COLO668 (cell line): ENCODE data around the gene DGKA.
A peak's percentile ranks its signal among the peaks of the same experiment; 100 is the strongest.
"Not testable (repeated sequence)": the region's sequence is repeated elsewhere in the genome, so short reads cannot be mapped to it uniquely, and the experiment has no call there.

Source experiments
- DNase-seq: peaks from one replicate; lab custom pipeline; 2025; ENCODE audit not compliant: unreplicated experiment; lab: John Stamatoyannopoulos, UW

DGKA gene

DNA sequence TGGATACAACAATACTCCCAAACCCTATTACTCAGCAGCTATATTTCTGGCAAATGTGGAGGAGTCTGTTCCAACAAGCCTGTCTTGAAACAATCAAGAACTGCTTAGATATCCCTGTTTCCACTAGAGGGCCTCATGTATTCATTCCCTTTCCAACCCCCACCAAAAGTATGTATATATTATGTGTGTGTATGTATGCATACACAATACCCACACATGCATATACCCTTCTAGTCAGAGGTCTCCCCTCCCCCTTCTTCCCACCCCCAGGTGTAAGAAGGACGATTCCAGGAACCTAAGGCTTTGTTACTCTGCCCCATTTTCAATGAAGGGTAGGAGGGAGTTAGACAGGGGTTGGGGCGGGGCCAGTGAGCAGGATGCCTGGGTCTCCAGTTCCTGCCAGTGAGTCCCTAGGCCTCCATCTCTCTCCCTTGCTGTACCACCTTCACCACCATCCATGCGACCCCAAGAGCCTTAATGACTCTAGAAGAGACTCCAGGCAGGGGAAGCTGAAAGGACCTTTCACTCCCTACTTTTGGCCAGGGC lies at the start of gene DGKA:
TSS of gene DGKA (plus strand) at position 392 of the 546 bp plus-strand sequence. CDS start 5,342 bp downstream, outside the sequence.
- peak; percentile 12 for DNase-seq

DNA sequence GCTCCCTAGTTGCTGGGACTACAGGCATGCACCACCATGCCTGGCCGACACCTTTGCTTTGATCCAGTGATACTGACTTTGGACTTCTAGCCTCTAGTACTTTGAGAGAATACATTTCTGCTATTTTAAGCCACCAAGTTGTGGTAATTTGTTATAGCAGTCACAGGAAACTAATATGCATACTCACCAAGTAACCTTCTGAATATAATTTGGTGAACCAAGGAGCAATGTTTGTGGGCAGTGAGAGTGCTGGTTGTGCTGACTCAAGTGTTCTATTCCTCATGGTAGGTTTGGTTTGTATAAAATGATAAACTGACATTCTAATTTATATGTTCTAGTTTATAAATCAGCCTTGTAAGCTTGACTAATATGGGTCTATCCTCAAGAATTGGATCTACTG lies 45.8 kb upstream of the DGKA start:
- DNase-seq = no peak

DNA sequence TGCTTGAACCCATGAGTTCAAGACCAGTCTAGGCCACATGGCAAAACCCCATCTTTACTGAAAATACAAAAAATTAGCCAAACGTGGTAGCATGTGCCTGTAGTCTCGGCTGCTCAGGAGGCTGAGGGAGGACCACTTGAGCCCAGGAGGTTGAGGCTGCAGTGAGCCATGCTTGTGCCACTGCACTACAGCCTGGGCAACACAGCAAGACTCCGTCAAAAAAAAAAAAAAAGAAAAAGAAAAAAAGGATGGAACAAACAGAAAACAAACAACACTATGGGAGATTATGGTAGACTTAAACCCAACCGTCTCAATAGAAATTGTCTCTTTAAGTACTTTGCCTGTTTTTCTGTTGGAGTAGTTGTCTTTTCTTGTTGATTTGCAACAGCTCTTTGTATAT lies 39.7 kb upstream of the DGKA start:
- no peak for DNase-seq

DNA sequence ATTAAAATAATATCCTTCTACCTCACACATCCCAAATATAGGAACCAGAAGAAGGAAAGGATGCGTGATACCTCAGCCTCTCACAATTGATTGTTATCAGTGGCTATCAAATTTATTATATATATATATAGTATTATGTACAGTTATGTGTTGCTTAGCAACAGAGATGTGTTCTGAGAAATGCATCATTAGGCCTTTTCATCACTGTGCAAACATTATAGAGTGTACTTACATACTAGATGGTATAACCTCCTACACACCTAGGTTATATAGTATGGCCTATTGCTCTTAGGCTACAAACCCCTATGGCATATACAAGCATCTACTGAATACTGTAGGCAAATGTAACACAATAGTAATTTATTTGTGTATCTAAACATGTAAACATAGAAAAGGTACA lies 37.2 kb upstream of the DGKA start:
- DNase-seq = no peak

DNA sequence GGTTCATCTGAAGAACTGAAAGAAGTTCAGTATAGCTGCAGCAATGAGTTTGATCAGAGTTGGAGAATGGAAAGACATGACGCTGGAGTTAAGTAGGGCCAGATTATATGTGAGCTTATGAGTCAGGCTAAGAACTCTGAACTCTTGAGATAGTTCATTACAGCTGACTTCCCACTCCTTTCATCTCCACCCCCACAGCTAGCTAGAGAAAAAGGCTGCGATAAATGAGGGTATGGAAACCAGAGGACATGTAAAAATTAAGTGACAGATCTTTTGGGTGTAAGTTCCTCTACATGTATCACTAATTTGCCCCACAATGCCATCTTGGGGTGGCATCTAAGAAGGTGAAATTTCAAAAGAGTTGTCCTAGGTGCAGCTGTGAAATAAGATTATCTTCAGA lies 31.9 kb upstream of the DGKA start:
- no peak for DNase-seq

DNA sequence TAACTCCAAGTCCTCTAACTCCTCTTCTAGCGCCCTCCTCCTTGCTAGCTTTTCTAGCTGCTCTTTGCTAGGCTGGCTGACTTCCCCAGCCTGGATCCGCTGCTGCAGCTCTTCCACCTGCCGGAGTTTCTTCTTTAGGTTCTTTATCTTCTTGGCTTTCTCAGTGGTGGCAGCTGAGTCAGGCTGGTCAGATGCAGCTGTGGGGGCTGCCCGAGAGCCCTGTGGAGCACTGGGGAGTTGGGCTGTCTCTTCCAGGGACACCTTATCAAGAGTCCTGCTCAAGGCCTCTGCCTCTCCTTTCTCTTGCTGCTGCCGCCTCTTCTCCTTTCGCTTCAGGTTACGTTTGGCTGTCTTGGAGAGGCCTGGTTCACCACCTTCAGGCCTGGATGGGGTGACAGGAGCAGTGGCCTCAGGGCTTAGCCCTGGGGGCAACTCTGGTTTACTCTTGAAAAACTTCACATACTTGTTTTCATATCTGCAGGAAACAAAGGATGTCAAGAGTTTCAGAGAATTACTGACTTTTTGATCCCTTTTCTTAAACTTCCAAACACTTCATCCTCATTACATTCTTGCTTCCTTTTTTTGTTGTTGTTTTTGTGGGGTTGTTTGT lies 29.0 kb upstream of the DGKA start:
- no peak for DNase-seq

DNA sequence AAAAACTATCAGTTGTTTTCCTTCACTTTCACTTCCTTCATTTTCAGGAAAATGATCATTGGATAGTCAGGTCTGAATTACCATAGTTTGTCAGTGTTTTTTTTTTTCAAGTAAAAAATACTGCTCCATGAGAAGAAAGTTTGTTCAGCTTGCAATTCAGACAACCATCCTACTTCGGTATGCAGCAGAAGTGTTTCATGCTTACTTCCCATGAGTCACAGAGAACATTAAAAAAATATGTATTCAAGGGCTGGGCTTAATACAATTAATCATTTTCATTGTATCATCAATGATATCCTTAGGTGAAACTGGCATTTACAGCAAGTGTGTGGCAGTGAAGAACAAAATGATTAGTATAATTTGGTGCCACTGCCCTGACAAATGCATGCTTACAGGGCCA lies 24.9 kb upstream of the DGKA start:
- DNase-seq = no peak

DNA sequence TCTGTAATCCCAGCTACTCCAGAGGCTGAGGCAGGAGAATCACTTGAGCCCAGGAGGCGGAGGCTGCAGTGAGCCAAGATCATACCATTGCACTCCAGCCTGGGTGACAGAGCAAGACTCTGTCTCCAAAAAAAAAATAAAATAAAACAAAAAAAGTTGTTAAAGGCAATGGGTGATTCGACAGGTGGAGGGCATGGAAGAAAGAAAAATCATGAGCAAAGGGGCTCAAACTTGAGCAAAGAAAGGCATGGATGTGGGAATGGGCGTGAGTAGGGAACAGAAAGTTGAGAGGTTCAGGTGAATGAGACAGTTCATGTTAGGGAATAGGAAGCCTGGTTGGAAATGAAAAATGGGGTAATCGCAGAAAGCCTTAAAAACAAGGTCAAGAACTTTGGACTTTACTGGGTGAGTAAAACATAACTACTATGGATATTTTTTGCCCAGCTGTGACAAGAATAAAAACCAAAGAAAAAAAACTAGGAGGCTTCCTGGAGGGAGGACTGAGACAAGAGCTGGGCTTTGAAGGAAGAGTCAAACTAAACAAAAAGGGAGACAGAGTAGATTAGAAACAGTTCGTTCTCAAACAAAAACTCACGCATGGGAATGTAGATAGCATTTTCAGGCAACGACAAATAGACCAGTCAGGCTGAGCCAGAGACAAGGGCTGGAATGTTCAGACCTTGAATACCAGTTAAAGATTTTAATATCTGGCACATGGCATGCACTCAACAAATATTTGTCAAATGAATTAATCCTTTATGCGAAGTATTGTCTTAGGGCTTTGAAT lies 22.0 kb upstream of the DGKA start:
- DNase-seq = no peak

DNA sequence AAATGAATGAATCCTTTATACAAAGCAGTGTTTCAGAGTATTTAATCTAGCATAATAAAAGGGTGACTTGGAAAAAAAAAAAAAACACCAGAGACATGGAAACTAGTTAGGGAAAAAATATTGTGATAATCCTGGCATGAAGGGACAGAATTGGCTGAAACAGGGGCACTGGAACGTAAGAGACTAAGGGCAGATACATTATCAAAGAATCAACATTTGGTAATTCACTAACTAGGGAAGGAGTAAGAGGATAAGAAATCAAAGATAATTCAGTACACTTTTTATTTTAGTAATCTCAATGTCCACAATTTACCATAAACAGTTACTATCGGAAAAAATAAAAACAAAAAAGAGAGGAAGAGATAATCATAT lies 21.5 kb upstream of the DGKA start:
- no peak for DNase-seq

DNA sequence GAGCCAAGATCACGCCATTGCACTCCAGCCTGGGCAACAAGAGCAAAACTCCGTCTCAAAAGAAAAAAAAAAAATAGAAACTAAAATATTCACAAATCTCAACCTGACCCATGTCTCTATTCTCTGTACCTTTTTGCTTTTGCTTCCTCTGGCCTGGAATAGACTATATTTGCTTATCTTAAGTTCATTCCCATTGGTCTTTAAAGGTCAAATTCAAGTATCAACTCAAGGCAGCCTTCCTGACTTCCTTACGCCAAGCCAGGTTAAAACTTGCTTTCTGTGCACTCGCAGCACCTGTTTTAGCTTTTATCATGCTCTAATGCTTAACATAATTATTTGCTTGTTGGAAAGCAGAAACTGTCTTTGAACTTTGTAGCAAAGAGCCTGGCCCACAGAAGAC lies 18.1 kb upstream of the DGKA start:
- no peak for DNase-seq

DNA sequence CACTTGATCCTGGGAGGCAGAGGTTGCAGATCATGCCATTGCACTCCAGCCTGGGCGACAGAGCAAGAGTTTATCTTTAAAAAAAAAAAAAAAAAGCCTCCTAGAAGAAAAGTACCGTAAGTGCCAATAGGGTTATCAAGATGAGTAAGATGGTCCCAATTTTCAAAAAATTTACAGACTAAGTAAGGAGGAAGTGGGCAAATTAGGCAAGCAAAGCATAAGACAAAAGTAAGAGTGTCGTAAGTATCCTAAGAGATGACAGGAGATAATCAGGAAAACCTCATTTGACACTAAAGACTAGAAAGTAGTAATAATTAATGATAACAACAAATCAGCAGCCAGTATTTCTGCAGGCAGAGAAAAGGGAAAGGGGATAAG lies 15.5 kb upstream of the DGKA start:
- DNase-seq = no peak

DNA sequence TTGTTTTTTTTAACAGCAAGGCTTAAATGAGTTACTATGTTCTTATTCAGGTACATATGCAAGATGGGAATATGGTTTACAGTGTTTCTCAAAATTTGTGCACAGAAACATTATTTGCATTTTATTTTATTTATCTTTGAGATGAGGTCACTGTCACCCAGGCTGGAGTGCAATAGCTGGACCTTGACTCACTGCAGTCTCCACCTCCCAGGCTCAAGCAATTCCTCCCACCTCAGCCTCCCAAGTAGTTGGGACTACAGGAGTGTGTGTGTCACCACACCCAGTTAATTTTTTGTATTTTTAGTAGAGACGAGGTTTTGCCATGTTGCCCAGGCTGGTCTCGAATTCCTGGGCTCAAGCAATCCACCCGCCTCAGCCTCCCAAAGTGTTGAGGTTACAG lies 11.9 kb upstream of the DGKA start:
- DNase-seq = not testable (repeated sequence)

DNA sequence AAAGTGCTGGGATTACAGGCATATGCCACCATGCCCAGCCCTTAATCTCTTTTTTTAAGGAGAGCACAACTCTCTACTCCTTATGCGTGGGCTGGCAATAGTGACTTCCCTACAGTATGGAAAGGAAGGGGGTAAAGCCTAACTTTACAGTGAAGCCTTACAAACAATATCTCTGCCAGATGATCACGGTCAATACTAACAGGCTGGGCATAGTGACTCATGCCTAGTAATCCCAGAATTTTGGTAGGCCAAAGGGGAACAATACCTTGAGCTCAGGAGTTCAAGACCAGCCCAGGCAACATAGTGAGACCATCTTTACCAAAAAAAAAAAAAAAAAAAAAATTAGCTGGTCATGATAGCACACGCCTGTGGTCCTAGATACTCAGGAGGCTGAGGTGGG lies 8.8 kb upstream of the DGKA start:
- DNase-seq = no peak

DNA sequence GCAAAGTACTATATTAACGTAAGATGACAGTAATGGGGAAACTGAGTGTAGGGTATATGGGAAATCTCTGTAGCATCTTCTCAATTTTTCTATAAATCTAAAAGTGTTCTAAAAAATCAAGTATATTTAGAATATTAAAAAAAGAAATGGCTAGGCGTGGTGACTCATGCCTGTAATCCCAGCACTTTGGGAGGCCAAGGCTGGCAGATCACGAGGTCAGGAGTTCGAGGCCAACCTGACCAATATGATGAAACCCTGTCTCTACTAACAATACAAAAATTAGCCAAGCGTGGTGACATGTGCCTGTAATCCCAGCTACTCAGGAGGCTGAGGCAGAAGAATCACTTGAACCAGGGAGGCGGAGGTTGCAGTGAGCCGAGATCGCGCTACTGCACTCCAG lies 7.3 kb upstream of the DGKA start:
- not testable (repeated sequence) for DNase-seq

DNA sequence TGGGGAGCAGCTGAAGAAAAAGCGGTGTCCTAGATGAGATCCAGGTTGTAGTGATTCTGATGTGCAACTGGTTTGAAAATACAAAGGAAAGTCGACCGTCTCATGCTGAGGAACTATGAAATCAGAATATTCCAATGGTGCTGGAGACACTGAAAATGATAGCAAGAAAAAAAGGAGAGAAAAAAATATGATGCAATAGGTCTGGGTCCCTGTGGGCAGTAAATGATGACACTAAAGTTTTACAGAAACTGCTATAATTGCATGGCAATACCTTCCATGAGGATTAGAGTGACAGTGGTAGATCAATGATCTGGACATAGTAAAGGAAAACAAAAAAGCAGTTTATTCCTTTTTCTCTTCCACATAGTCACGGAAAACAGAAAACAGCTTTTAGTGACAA lies 5.6 kb upstream of the DGKA start:
- no peak for DNase-seq

DNA sequence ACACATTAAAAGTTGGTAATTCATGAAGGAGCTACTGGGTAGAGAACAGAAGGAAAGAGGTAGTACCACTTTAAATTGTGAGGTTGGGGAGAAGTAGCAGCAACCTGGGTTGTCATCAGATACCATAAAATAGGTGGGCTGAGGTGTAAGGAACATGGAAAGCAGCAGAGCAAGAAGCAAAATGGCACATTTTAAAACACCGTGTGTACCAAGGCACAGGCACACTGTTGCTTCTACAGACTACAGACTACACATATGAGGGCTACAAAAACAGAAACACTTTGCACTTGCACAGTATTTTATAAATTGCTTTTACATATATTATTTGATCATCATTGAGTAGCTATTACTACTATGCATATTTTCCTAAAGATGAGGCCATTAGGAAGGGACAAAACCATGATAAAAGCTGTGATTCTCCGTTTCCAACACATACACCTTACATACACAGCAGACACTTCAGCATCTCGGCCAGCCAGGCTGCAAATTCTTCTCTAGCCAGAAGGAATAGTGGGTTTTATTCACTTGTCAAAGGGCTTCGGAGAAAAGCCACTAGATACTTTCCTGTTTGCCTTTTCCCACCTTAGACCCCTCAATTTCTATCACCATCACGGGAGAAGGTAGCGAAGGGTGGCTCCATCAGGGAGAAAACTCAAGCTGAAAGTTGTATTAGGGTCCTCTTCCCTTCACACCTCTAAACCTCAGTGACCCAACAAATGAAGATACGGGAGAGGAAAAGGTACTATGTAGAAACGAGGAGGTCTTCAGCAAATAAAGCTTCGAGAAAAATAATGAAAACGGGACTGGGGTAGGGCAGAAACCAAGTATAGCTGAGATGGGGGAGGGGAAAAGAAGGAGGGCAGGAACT lies 4.9 kb upstream of the DGKA start:
- DNase-seq = no peak

DNA sequence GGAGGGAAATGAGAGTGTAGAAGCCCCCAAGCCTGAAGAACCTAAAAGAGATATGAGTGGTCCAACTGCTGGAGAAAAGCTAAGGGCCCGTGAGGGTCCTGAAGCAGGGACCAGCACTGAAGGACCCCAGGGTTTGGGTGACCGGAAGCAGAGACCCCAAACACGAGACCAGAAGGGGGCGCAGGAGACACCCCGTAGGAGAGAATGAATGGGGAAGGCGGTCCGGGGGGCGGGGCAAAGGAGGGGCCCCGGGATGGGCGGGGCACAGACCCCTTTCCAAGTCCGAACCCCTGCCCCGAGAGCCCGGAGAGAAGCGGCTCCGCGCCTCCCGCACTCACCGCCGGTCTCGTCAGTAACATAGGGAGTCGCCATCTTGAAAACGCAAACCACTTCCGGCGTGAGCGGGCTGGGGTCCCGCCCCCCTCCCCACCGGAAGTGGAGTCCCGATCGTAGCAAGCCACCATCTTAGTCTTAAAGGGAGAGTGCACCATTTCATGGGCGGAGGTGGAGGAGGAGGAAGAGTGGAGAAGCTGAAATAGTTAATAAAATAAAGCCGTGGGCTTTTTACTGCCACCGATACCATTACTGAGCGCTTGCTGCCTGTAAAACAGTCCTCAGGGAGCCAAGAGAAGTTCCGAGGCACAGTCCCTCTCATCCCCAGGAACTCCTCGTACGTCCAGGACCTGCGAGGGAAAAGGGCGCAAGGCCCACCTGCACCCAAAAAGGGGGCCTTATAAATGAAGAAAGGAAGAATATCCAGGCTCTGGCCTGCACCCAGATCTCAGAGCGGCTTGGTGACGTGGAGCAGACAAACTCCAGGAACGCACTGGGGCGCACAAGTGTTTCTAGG lies 4.0 kb upstream of the DGKA start:
- DNase-seq = peak; percentile 84

DNA sequence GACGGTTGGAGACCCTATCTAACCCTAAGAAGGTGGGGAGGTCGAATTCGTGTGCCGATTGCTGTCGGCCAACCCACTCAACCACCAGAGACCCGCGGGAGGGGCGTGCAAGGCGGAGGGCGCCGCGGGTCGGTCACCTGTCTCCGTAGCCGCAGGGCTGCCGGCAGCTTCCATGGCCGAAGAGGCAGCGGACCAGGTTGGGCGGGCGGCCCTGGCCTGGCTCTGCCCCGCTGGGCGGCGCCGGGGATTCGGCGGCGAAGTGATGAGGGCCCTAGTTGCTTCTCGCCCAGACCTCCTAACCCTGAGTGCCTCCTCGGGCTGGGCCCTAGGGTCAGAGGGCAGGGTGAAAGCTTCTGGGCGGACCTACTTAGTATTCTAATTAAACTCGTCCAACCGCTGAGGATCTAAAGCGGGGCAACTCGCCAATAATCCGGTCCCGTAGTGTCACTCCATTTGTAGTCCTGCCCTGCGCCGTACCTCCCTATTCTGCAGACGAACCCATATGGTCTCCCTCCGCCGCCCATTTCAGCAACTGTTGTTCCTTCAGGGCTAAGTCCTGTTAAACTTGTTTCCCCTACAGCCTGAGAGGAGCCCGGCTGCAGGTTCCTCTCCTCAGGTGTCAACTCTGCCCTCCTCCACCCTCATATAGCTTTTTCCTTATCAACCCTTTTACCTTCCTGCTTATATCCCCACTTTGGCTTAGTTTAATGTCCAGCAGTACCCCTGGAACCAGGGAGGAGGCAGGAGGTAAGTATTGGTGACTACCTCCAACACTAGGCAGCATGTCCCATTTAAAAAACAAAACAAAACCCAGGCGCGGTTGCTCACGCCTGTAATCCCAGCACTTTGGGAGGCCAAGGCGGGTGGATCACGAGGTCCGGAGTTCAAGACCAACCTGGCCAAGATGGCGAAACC lies 3.1 kb upstream of the DGKA start, which contains the start of gene PYM1:
TSS of gene PYM1 (minus strand) at position 307 of the 915 bp plus-strand sequence. CDS start at position 174, 133 bp downstream.
- DNase-seq = peak; percentile 52

DNA sequence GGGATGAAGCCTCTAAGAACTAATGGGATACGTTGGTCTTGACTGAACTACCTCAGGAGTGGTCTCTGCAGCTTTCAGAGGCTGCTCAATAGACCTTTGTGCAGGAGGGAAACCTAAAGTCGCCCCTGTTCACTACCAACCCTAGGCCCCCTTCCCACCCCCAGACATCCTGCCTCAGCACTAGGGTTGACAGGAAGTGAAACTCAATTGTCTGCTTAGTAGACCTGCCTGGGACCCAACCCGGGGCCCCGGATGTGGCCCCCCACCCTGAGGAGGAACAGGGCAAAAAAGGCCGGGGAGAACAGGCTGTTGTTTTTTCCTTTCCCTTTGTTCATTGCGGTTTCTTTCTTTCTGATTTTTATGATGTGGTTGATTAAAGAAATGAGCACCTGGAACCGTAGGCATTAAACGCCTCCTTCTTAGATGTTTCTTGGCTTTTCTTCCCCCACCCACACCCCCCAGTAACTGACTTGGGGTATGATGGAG lies 1.6 kb upstream of the DGKA start:
- DNase-seq = no peak
